ENCODE results near the gene BEND6.

Gene BEND6

GRCh38 chr6:56934876-56935275 lies 20.0 kb upstream of the BEND6 start:
- Histone ChIP-seq H3K27me3 (replicated peaks; ENCODE audit: control insufficient read depth, insufficient read depth, low read length) (no peaks in the 10 kb centered on the region), H3K4me3 (replicated peaks; ENCODE audit: low read depth, low read length) (no peak overlapping the region), H3K36me3 (ENCODE audit: control insufficient read depth, insufficient read depth, low read length) (no peaks in the 10 kb centered on the region)
- no peak for DNase-seq (ENCODE audit: extremely low read depth, insufficient read length)
- no peak for TF ChIP-seq CTCF (IDR thresholded peaks at IDR 0.05; ENCODE audit: insufficient read depth, low read length, poor library complexity, severe bottlenecking)

DNA sequence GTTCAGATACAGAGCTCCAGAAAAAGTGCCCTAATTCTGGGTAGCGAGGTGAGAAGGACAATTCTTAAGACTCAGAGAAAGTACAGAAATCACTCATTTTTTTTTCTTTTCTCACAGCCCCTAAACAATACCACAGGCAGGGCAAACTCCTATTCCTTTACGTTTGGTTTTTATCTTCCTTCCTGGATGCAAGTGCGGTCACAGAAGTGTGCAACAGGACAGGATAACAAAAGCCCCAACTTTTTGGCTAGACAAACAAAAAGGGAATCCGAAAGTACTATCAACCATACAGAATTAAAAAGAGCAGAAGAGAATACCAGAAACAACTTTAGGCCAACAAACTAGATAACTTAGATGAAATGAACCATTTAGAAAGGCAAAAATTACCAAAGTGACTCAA lies 18.4 kb upstream of the BEND6 start:
- no peak overlapping the region for H3K4me3 ChIP-seq (replicated peaks; ENCODE audit: low read depth, low read length)
- no peak for DNase-seq (ENCODE audit: extremely low read depth, insufficient read length)
- no peaks in the 10 kb centered on the region for H3K36me3 ChIP-seq (ENCODE audit: control insufficient read depth, insufficient read depth, low read length)
- no peaks in the 10 kb centered on the region for H3K27me3 ChIP-seq (replicated peaks; ENCODE audit: control insufficient read depth, insufficient read depth, low read length)
- no peak for TF ChIP-seq CTCF (IDR thresholded peaks at IDR 0.05; ENCODE audit: insufficient read depth, low read length, poor library complexity, severe bottlenecking)

DNA sequence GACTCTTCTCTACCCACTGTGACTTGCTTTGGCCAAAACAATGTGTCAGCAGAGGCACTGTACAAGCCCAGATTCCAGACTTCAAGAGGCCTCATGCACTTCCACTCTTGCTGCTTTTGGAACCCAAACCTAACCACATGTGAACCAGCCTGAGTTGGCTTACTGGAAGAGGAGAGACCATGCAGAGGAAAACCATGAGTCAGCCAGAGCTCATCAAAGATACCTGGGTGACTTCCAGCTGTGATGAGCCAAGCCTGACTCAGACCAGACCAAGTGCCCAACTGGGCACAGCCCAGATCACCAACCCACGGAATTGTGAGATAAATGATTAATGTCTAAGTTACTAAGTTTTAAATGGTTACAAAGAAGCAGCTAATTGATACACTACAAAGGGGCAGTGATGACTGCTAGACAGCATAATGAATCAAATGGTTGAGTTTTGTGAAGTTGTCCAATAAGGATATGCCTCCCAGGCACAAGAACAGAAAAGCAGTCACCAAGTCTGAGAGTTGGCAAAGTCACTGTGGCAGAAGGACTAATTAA lies 16.2 kb upstream of the BEND6 start:
- H3K36me3 ChIP-seq (ENCODE audit: control insufficient read depth, insufficient read depth, low read length) = no peaks in the 10 kb centered on the region
- no peaks in the 10 kb centered on the region for H3K27me3 ChIP-seq (replicated peaks; ENCODE audit: control insufficient read depth, insufficient read depth, low read length)
- no peak for TF ChIP-seq CTCF (IDR thresholded peaks at IDR 0.05; ENCODE audit: insufficient read depth, low read length, poor library complexity, severe bottlenecking)
- no peak overlapping the region for H3K4me3 ChIP-seq (replicated peaks; ENCODE audit: low read depth, low read length)
- DNase-seq (ENCODE audit: extremely low read depth, insufficient read length) = no peak

DNA sequence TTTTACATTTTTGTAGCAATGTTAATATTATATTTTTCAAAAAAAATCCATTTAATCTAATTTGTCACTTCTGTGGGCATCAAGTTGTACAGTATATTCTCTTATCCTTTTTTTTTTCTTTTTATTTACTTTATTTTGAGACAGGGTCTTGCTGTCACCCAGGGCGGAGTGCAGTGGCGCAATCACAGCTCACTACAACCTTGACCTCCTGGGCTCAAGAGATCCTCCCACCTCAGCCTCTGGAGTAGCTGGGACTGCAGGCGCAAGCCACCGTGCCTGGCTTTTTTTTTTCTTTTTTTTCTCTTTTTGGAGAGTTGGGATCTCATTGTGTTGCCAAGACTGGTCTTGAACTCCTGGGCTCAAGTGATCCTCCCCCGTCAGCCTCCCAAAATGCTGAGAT lies 14.4 kb upstream of the BEND6 start:
- Histone ChIP-seq H3K27me3 (replicated peaks; ENCODE audit: control insufficient read depth, insufficient read depth, low read length) (no peaks in the 10 kb centered on the region), H3K4me3 (replicated peaks; ENCODE audit: low read depth, low read length) (no peak overlapping the region), H3K36me3 (ENCODE audit: control insufficient read depth, insufficient read depth, low read length) (no peaks in the 10 kb centered on the region)
- TF ChIP-seq CTCF (IDR thresholded peaks at IDR 0.05; ENCODE audit: insufficient read depth, low read length, poor library complexity, severe bottlenecking) = no peak
- no peak for DNase-seq (ENCODE audit: extremely low read depth, insufficient read length)

GRCh38 chr6:56940977-56941376 lies 13.9 kb upstream of the BEND6 start:
- TF ChIP-seq CTCF (IDR thresholded peaks at IDR 0.05; ENCODE audit: insufficient read depth, low read length, poor library complexity, severe bottlenecking) = no peak
- DNase-seq (ENCODE audit: extremely low read depth, insufficient read length) = no peak
- no peak overlapping the region for H3K4me3 ChIP-seq (replicated peaks; ENCODE audit: low read depth, low read length)
- no peaks in the 10 kb centered on the region for H3K27me3 ChIP-seq (replicated peaks; ENCODE audit: control insufficient read depth, insufficient read depth, low read length)
- H3K36me3 ChIP-seq (ENCODE audit: control insufficient read depth, insufficient read depth, low read length) = no peaks in the 10 kb centered on the region

DNA sequence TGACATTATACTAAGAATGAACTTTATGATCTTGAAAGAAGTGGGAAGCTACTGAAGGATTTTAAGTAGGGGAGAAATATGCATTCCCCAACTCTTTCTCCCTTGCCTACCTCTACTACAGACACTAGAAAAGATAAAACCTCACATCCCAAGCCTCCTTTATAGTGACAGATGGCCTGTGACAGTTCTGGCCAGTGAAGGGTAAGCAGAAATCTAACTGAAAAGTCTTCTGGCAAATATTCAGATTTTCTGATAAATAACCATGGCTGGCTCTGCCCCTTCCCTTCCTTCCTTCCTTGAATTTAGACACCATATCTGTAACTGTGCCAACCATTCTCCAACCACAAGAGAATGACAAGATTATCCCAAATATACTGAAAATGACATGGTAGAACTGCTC lies 10.2 kb upstream of the BEND6 start:
- Histone ChIP-seq H3K27me3 (replicated peaks; ENCODE audit: control insufficient read depth, insufficient read depth, low read length) (no peaks in the 10 kb centered on the region), H3K4me3 (replicated peaks; ENCODE audit: low read depth, low read length) (no peak overlapping the region), H3K36me3 (ENCODE audit: control insufficient read depth, insufficient read depth, low read length) (no peaks in the 10 kb centered on the region)
- DNase-seq (ENCODE audit: extremely low read depth, insufficient read length) = no peak
- no peak for TF ChIP-seq CTCF (IDR thresholded peaks at IDR 0.05; ENCODE audit: insufficient read depth, low read length, poor library complexity, severe bottlenecking)

Data from GM06990 (cell line).